Astrocyte (in vitro differentiated cells and primary cell): Measurements from ENCODE around the gene LTK.

Source experiments
- CTCF ChIP-seq: IDR thresholded peaks from 2 replicates; pipeline ENCODE4 v1.5.1; 2011; ENCODE audit warnings: low read depth, mild to moderate bottlenecking, inconsistent platforms, low read length, moderate library complexity; ENCODE audit not compliant: insufficient read depth
- EZH2 ChIP-seq: IDR thresholded peaks from 2 replicates; pipeline ENCODE4 v1.6.1; 2012; ENCODE audit warnings: mild to moderate bottlenecking, low read length, inconsistent platforms; ENCODE audit not compliant: insufficient read depth

- TF ChIP-seq EZH2 (no peak), CTCF (no peak)
Observed at GRCh38 chr15:41483115-41483514, 30.5 kb downstream of the LTK start.
